ENCODE measurements around the gene KNCN. TPM values are rescaled to one million over a fixed set of nuclear protein-coding genes. Genes with fewer than 3 reads are reported as not detected.

KNCN gene
- total RNA-seq, 1 experiment from 2014 or later, result not detected

GRCh38 chr1:46555826-46556619 lies 4.6 kb upstream of the KNCN start:
- peaks cover 8% of the 10 kb centered on the region for H3K27me3 Mint-ChIP-seq (ENCODE audit: low read depth)
- Histone ChIP-seq H3T11ph (ENCODE audit: low read length) (no peak overlapping the region), H3K23ac (ENCODE audit: insufficient read length, low read depth, low read length) (no peak overlapping the region), H2BK12ac (ENCODE audit: insufficient read length, low read depth, low read length) (no peak overlapping the region), H2BK20ac (ENCODE audit: low read depth, low read length, poor library complexity, severe bottlenecking) (no peak overlapping the region), H2BK15ac (ENCODE audit: low read depth, low read length) (no peak overlapping the region), H3K79me2 (ENCODE audit: insufficient read depth, low read length) (no peaks in the 10 kb centered on the region), H3K9me3 (ENCODE audit: control insufficient read depth, low read depth, low read length) (no peaks in the 10 kb centered on the region), H3K56ac (ENCODE audit: insufficient read length, low read depth, low read length) (no peak overlapping the region), H2BK5ac (ENCODE audit: insufficient read length, low read length) (no peak overlapping the region), H3K4ac (ENCODE audit: low read depth, low read length) (no peak overlapping the region), H2BK120ac (ENCODE audit: low read depth, low read length, poor library complexity, severe bottlenecking) (no peak overlapping the region), H2AFZ (ENCODE audit: low read length) (no peak overlapping the region), H3K79me1 (ENCODE audit: insufficient read depth, low read depth, low read length, poor library complexity, severe bottlenecking) (no peaks in the 10 kb centered on the region), H4K5ac (ENCODE audit: insufficient read length, low read depth, low read length) (no peak overlapping the region), H3K14ac (ENCODE audit: insufficient read depth, low read length) (no peak overlapping the region; the same call in 1 of the 2 replicates), H3K27ac (ENCODE audit: insufficient read length, low read depth, low read length) (no peak overlapping the region), H3K18ac (ENCODE audit: insufficient read length, low read depth, low read length) (no peak overlapping the region), H3K4me1 (ENCODE audit: insufficient read depth, low read length) (0 out of 2 replicates have a peak, but pooled peaks cover 2% of the 10 kb centered on the region), H3K23me2 (ENCODE audit: insufficient read length, low read depth, low read length, poor library complexity, severe bottlenecking) (no peaks in the 10 kb centered on the region), H4K91ac (ENCODE audit: insufficient read length, low read depth, low read length) (no peak overlapping the region), H2AK5ac (ENCODE audit: insufficient read length, low read length) (no peak overlapping the region), H3K27me3 (ENCODE audit: insufficient read depth, low read length) (no peaks in the 10 kb centered on the region), H4K20me1 (ENCODE audit: control insufficient read depth, insufficient read depth, insufficient read length) (no peaks in the 10 kb centered on the region), H3K4me2 (ENCODE audit: insufficient read depth, insufficient read length, low read length) (no peak overlapping the region), H3K9ac (ENCODE audit: extremely low read depth, insufficient read length, low read length) (no peak overlapping the region), H4K8ac (replicated peaks; ENCODE audit: insufficient read length, low read depth, low read length) (no peak overlapping the region)
- no CpG with 5 or more reads among the region's 7 CpGs for WGBS (ENCODE audit: extremely low coverage, insufficient read length, low lambda C conversion rate)
- no peak for TF ChIP-seq CTCF (conservative IDR thresholded peaks at IDR 0.05)
- no peaks in the 10 kb centered on the region for H3K9me3 Mint-ChIP-seq
- no peak overlapping the region for H3K4me3 Mint-ChIP-seq
- DNase-seq, result no peak
- peaks cover 7 to 25% of the 10 kb centered on the region in 2 experiments for H3K4me1 Mint-ChIP-seq
- no peaks in the 10 kb centered on the region for H3K36me3 Mint-ChIP-seq (ENCODE audit: insufficient read depth in 1 of 3, low read depth in 3 of 3)
- peak overlapping the region in 1 of 3 experiments; percentile 39; a peak in 1 of 7 replicates for H3K27ac Mint-ChIP-seq
